ENCODE results near the gene EIF2B2.

EIF2B2 gene

GRCh38 chr14:74963178-74963704 lies 39.5 kb upstream of the EIF2B2 start:
- DNase-seq (ENCODE audit: insufficient read length, low spot score) (no peak), FAIRE-seq (no peak)
- no peak for TF ChIP-seq CTCF (IDR thresholded peaks at IDR 0.05; ENCODE audit: insufficient read depth, missing control alignments)

GRCh38 chr14:74963705-74964271 lies 38.9 kb upstream of the EIF2B2 start:
- DNase-seq (ENCODE audit: insufficient read length, low spot score) (no peak), FAIRE-seq (no peak)
- TF ChIP-seq CTCF (IDR thresholded peaks at IDR 0.05; ENCODE audit: insufficient read depth, missing control alignments), result no peak

GRCh38 chr14:74964787-74965485 lies 37.8 kb upstream of the EIF2B2 start:
- TF ChIP-seq CTCF (IDR thresholded peaks at IDR 0.05; ENCODE audit: insufficient read depth, missing control alignments), result no peak
- DNase-seq (ENCODE audit: insufficient read length, low spot score) (no peak), FAIRE-seq (no peak)

GRCh38 chr14:74965486-74966153 lies 37.1 kb upstream of the EIF2B2 start:
- no peak for TF ChIP-seq CTCF (IDR thresholded peaks at IDR 0.05; ENCODE audit: insufficient read depth, missing control alignments)
- no peak for FAIRE-seq
- no peak for DNase-seq (ENCODE audit: insufficient read length, low spot score)

GRCh38 chr14:74968811-74969210 lies 33.9 kb upstream of the EIF2B2 start:
- TF ChIP-seq CTCF (IDR thresholded peaks at IDR 0.05; ENCODE audit: insufficient read depth, missing control alignments), result no peak
- DNase-seq (ENCODE audit: insufficient read length, low spot score) (no peak), FAIRE-seq (no peak)

- TF ChIP-seq CTCF (IDR thresholded peaks at IDR 0.05; ENCODE audit: insufficient read depth, missing control alignments), result no peak
- FAIRE-seq (no peak), DNase-seq (ENCODE audit: insufficient read length, low spot score) (no peak)
Observed at GRCh38 chr14:74973003-74973653, 29.6 kb upstream of the EIF2B2 start.
